ENCODE data around the gene SDK2. TPM values are rescaled to one million over a fixed set of nuclear protein-coding genes. Genes with fewer than 3 reads are reported as not detected.

The SDK2 gene
- total and polyA plus RNA-seq, 2 donors: 0.66 to 0.87 TPM

DNA sequence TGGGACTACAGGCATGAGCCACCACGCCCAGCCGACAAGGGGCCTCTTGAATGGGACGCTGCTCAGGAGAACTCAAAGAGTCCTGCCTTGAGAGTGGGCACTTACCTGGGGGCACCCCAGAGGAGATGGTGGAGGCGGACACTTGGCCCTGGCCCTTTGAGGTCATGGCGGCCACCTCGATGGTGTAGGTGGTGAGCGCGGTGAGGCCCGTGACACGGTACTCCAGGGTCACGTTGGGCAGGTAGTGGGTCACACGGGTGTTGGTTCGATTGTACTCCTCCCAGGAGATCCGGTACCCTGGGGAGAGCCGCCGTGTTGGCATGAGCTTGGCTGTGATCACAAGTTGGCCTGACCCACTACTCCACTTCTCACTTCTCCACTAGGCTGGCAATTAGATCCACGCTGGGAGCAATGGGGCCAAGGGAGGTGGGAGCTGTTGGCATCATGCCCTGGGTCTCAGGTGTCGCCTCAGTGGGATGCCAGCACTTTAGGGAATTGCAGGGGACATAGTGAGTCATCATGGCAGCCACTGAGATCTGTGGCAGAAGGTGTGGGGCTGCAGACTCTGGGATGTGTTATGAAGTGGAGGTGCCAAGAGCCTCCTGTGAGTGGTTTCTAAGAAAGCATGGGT lies 243.2 kb downstream of the SDK2 start:
- no peak for DNase-seq (ENCODE audit: low read depth in 6 of 9, low spot score in 9 of 9)
- no peaks in the 10 kb centered on the region for H3K27me3 ChIP-seq (ENCODE audit: control insufficient read depth in 2 of 2, insufficient read depth in 1 of 2, low read length in 1 of 2)
- WGBS: 98% methylated on average over 18 of the region's 18 CpGs

DNA sequence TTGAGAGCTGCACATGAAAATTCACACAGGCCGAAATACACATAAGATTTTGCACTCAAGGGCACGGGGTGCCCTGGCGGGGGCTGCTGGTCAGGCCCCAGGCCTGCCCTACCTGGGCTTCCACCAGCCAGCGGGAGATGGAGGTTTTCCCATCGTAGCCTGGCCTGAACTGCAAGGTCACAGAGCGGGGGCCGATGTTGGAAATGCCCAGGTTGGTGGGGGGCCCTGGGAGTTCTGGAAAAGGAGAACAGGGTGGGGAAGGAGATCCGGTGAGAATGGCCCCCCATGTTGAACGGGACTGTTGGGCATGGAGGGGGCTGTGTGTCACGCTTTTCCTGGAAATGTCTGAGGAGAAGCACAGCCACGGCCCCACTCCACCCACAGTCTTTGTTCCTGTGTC lies 245.2 kb downstream of the SDK2 start:
- DNase-seq (ENCODE audit: low read depth in 6 of 9, low spot score in 9 of 9): no peak
- Histone ChIP-seq H3K9me3 (ENCODE audit: control insufficient read depth in 2 of 2, insufficient read depth in 1 of 2, low read length in 1 of 2) (no peaks in the 10 kb centered on the region), H3K27me3 (ENCODE audit: control insufficient read depth in 2 of 2, insufficient read depth in 1 of 2, low read length in 1 of 2) (no peaks in the 10 kb centered on the region), H3K4me3 (ENCODE audit: low read length in 2 of 2) (no peak overlapping the region), H3K4me1 (ENCODE audit: control insufficient read depth in 2 of 2, insufficient read depth in 2 of 2, low read length in 2 of 2) (peaks cover 0 to 3% of the 10 kb centered on the region in 2 donors), H3K27ac (ENCODE audit: low read depth in 1 of 2, low read length in 1 of 2) (no peak overlapping the region), H3K36me3 (ENCODE audit: control insufficient read depth in 2 of 2, insufficient read depth in 2 of 2, low read length in 1 of 2) (no peaks in the 10 kb centered on the region)
- WGBS: 98% methylated on average over 11 of the region's 11 CpGs

More for the DNA sequence above, 243.2 kb downstream of the SDK2 start:
- Histone ChIP-seq H3K4me1 (ENCODE audit: control insufficient read depth in 2 of 2, insufficient read depth in 2 of 2, low read length in 2 of 2) (peaks cover 0 to 3% of the 10 kb centered on the region in 2 donors), H3K36me3 (ENCODE audit: control insufficient read depth in 2 of 2, insufficient read depth in 2 of 2, low read length in 1 of 2) (no peaks in the 10 kb centered on the region), H3K27ac (ENCODE audit: low read depth in 1 of 2, low read length in 1 of 2) (no peak overlapping the region), H3K4me3 (ENCODE audit: low read length in 2 of 2) (no peak overlapping the region), H3K9me3 (ENCODE audit: control insufficient read depth in 2 of 2, insufficient read depth in 1 of 2, low read length in 1 of 2) (no peaks in the 10 kb centered on the region)

DNA sequence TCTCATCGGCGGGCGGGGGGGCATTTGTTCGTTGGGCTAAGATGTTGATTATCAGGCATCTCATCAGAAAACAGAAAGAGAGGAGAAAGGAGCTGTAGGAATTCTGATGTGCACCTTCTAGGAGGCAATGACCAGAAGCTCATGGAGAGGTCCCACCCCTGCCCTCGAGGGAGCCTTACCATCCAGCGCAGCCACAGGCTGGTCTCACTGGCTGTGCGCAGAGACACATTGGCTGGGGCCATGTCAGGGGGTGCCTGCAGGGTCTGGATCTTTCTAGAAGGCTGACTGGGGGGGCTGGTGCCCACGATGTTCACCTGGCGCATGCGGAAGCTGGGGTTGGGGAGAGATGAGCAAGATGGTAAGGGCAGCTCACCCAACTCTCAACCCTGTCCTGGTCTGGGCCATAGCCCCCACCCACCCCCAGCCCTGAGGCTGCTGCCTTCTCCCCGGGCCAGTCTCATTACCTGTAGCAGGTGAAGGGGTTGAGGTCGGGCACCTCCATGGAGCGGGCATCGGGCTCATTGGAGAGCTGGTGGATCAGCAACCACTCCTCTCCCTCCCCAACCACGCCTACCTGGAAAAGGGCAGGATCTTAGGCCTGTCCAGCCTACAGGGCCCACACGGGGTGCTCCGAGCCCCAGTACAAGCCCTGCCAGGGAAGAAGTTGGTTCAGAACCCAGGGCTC lies 246.2 kb downstream of the SDK2 start:
- Histone ChIP-seq H3K4me3 (ENCODE audit: low read length in 2 of 2) (no peak overlapping the region), H3K27ac (ENCODE audit: low read depth in 1 of 2, low read length in 1 of 2) (no peak overlapping the region), H3K4me1 (ENCODE audit: control insufficient read depth in 2 of 2, insufficient read depth in 2 of 2, low read length in 2 of 2) (peaks cover 0 to 3% of the 10 kb centered on the region in 2 donors), H3K36me3 (ENCODE audit: control insufficient read depth in 2 of 2, insufficient read depth in 2 of 2, low read length in 1 of 2) (no peaks in the 10 kb centered on the region), H3K9me3 (ENCODE audit: control insufficient read depth in 2 of 2, insufficient read depth in 1 of 2, low read length in 1 of 2) (no peaks in the 10 kb centered on the region), H3K27me3 (ENCODE audit: control insufficient read depth in 2 of 2, insufficient read depth in 1 of 2, low read length in 1 of 2) (no peaks in the 10 kb centered on the region)
- 97% methylated on average over 17 of the region's 17 CpGs for WGBS
- DNase-seq (ENCODE audit: low read depth in 6 of 9, low spot score in 9 of 9): no peak

GRCh38 chr17:73397278-73397826 lies 246.9 kb downstream of the SDK2 start:
- peaks cover 0 to 3% of the 10 kb centered on the region in 2 donors for H3K4me1 ChIP-seq (ENCODE audit: control insufficient read depth in 2 of 2, insufficient read depth in 2 of 2, low read length in 2 of 2)
- H3K27ac ChIP-seq (ENCODE audit: low read depth in 1 of 2, low read length in 1 of 2): no peak overlapping the region
- H3K27me3 ChIP-seq (ENCODE audit: control insufficient read depth in 2 of 2, insufficient read depth in 1 of 2, low read length in 1 of 2): no peaks in the 10 kb centered on the region
- no peaks in the 10 kb centered on the region for H3K36me3 ChIP-seq (ENCODE audit: control insufficient read depth in 2 of 2, insufficient read depth in 2 of 2, low read length in 1 of 2)
- WGBS: 95% methylated on average over 17 of the region's 17 CpGs
- H3K4me3 ChIP-seq (ENCODE audit: low read length in 2 of 2): no peak overlapping the region
- no peak for DNase-seq (ENCODE audit: low read depth in 6 of 9, low spot score in 9 of 9)
- no peaks in the 10 kb centered on the region for H3K9me3 ChIP-seq (ENCODE audit: control insufficient read depth in 2 of 2, insufficient read depth in 1 of 2, low read length in 1 of 2)

DNA sequence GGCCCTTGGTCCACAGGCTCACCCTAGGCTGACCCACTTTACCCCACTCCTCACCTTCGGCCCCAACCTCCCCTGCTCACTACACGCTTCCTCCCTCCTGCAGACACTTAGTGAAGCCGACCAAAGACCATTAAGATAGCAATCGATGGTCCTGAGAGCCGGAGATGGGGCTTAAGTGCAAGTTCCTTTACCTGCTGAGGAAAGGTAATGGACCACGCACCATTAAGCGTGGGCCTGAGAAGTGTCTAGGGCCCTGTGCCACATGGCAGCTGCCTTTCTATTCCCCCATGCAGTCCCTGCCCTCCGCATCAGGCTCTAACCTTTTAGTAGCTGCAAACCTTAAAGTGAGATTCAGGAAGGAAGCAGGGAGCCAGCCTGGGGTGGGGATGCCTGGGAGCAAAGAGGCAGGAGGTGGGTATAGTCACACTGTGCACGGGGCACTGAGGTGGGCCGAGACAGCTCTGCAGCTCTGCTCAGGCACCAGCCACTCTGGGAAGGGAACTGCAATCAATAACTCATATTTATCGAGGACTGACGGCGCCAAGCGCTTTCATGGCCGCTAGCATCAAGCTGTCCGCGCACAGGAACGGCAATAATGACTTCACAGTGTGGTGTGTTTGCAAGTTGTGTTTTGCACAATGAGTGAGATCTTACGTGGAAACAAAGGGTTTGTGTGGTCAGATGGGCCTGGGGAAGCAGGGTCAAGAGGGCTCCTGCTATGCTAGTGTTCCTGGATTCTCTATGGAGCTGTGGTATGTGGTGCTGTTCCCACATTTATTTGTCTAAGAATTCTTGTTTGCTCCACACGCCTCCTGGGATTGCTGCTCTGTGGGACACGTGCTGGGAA lies 247.6 kb downstream of the SDK2 start:
- H3K27ac ChIP-seq (ENCODE audit: low read depth in 1 of 2, low read length in 1 of 2): no peak overlapping the region
- H3K27me3 ChIP-seq (ENCODE audit: control insufficient read depth in 2 of 2, insufficient read depth in 1 of 2, low read length in 1 of 2): no peaks in the 10 kb centered on the region
- no peak for DNase-seq (ENCODE audit: low read depth in 6 of 9, low spot score in 9 of 9)
- no peaks in the 10 kb centered on the region for H3K36me3 ChIP-seq (ENCODE audit: control insufficient read depth in 2 of 2, insufficient read depth in 2 of 2, low read length in 1 of 2)
- WGBS: 92% methylated on average over 21 of the region's 21 CpGs
- H3K9me3 ChIP-seq (ENCODE audit: control insufficient read depth in 2 of 2, insufficient read depth in 1 of 2, low read length in 1 of 2): no peaks in the 10 kb centered on the region
- no peaks in the 10 kb centered on the region for H3K4me1 ChIP-seq (ENCODE audit: control insufficient read depth in 2 of 2, insufficient read depth in 2 of 2, low read length in 2 of 2)
- H3K4me3 ChIP-seq (ENCODE audit: low read length in 2 of 2): no peak overlapping the region

- Histone ChIP-seq H3K4me3 (ENCODE audit: low read length in 2 of 2) (no peak overlapping the region), H3K36me3 (ENCODE audit: control insufficient read depth in 2 of 2, insufficient read depth in 2 of 2, low read length in 1 of 2) (no peaks in the 10 kb centered on the region), H3K27ac (ENCODE audit: low read depth in 1 of 2, low read length in 1 of 2) (no peak overlapping the region), H3K4me1 (ENCODE audit: control insufficient read depth in 2 of 2, insufficient read depth in 2 of 2, low read length in 2 of 2) (no peaks in the 10 kb centered on the region), H3K27me3 (ENCODE audit: control insufficient read depth in 2 of 2, insufficient read depth in 1 of 2, low read length in 1 of 2) (no peaks in the 10 kb centered on the region), H3K9me3 (ENCODE audit: control insufficient read depth in 2 of 2, insufficient read depth in 1 of 2, low read length in 1 of 2) (no peaks in the 10 kb centered on the region)
- WGBS: 94% methylated on average over 25 of the region's 25 CpGs
- DNase-seq (ENCODE audit: low read depth in 6 of 9, low spot score in 9 of 9): no peak
Observed at GRCh38 chr17:73394512-73395450, 249.5 kb downstream of the SDK2 start.

DNA sequence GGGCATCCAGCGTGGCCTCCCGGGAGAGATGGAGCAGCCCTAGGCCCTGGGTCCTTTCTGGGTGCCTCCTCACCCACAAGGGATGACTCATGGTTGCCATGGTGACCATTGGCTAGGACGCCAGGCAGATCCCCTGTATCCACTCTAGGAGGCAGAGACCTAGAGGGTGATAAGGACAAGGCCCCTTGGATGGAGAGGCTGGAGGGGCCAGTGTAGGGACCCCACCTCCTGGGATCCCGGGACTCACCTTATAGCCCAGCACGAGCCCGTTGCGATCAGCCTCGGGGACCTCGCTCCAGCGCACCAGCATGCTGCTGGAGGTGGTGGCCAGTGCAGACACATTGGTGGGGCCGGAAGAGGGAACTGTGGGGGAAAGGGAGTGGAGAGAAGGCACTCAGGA lies 250.3 kb downstream of the SDK2 start:
- H3K36me3 ChIP-seq (ENCODE audit: control insufficient read depth in 2 of 2, insufficient read depth in 2 of 2, low read length in 1 of 2): no peaks in the 10 kb centered on the region
- 95% methylated on average over 11 of the region's 11 CpGs for WGBS

DNA sequence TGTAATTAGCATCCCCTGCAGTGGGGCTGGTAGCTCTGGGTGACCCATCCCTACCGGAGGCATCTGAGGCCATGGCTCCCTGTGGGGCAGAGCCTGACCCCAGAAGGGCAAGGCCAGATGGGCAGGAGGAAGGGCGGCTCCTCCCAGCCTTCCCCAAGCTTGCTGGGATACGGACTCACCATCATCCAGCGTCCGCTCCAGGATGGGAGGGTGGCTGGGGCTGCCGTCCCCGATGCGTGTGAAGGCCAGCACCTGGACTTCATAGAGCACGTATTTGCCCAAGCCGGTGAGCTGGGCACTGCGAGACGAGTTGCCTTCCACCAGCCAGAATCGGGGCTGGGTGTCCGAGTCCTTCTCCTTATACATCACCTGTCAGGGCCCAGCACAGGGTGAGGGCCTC lies 250.9 kb downstream of the SDK2 start:
- Histone ChIP-seq H3K4me1 (ENCODE audit: control insufficient read depth in 2 of 2, insufficient read depth in 2 of 2, low read length in 2 of 2) (no peaks in the 10 kb centered on the region), H3K36me3 (ENCODE audit: control insufficient read depth in 2 of 2, insufficient read depth in 2 of 2, low read length in 1 of 2) (no peaks in the 10 kb centered on the region), H3K4me3 (ENCODE audit: low read length in 2 of 2) (no peak overlapping the region), H3K27ac (ENCODE audit: low read depth in 1 of 2, low read length in 1 of 2) (no peak overlapping the region), H3K27me3 (ENCODE audit: control insufficient read depth in 2 of 2, insufficient read depth in 1 of 2, low read length in 1 of 2) (no peaks in the 10 kb centered on the region), H3K9me3 (ENCODE audit: control insufficient read depth in 2 of 2, insufficient read depth in 1 of 2, low read length in 1 of 2) (no peaks in the 10 kb centered on the region)
- 98% methylated on average over 14 of the region's 14 CpGs for WGBS
- no peak for DNase-seq (ENCODE audit: low read depth in 6 of 9, low spot score in 9 of 9)

More for the DNA sequence above, 250.3 kb downstream of the SDK2 start:
- H3K27me3 ChIP-seq (ENCODE audit: control insufficient read depth in 2 of 2, insufficient read depth in 1 of 2, low read length in 1 of 2): no peaks in the 10 kb centered on the region
- no peak overlapping the region for H3K27ac ChIP-seq (ENCODE audit: low read depth in 1 of 2, low read length in 1 of 2)
- H3K4me3 ChIP-seq (ENCODE audit: low read length in 2 of 2): no peak overlapping the region
- DNase-seq (ENCODE audit: low read depth in 6 of 9, low spot score in 9 of 9): no peak
- H3K4me1 ChIP-seq (ENCODE audit: control insufficient read depth in 2 of 2, insufficient read depth in 2 of 2, low read length in 2 of 2): no peaks in the 10 kb centered on the region
- H3K9me3 ChIP-seq (ENCODE audit: control insufficient read depth in 2 of 2, insufficient read depth in 1 of 2, low read length in 1 of 2): no peaks in the 10 kb centered on the region
